ENCODE data around the gene PIP5K1B.

DNA sequence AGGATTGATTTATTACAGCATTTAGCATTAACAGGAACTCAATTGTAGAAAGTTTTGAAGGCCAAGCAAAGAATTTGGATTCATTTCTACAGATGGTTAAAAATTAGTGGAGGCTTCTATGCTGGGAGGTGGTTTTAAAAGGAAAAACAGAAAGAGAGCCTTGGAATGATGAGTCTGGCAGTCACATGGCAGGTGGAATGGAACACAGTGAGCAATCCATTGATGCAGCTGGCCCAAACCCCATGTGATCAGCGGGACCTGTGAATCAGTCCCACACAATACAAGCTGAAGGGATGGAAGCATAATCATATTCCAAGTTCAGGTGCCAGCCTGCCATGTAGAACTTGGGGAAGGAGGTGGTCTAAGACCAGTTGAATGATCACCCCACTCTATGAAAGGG lies 147.9 kb downstream of the PIP5K1B start:
- no peak for TF ChIP-seq POLR2A (IDR thresholded peaks at IDR 0.05)
- TF ChIP-seq, protein P1, sequence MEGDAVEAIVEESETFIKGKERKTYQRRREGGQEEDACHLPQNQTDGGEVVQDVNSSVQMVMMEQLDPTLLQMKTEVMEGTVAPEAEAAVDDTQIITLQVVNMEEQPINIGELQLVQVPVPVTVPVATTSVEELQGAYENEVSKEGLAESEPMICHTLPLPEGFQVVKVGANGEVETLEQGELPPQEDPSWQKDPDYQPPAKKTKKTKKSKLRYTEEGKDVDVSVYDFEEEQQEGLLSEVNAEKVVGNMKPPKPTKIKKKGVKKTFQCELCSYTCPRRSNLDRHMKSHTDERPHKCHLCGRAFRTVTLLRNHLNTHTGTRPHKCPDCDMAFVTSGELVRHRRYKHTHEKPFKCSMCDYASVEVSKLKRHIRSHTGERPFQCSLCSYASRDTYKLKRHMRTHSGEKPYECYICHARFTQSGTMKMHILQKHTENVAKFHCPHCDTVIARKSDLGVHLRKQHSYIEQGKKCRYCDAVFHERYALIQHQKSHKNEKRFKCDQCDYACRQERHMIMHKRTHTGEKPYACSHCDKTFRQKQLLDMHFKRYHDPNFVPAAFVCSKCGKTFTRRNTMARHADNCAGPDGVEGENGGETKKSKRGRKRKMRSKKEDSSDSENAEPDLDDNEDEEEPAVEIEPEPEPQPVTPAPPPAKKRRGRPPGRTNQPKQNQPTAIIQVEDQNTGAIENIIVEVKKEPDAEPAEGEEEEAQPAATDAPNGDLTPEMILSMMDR (IDR thresholded peaks at IDR 0.05) = no peak
